NCI-H146 treated with DMSO at 0.1 percent for 48 hours (cell line): Measurements from ENCODE around the gene TRIM4.

Experiments
- DNase-seq: peaks from one replicate; lab custom pipeline; 2025; ENCODE audit not compliant: unreplicated experiment; lab: John Stamatoyannopoulos, UW

TRIM4 gene

GRCh38 chr7:99844328-99844727 lies 75.0 kb downstream of the TRIM4 start:
- no peak for DNase-seq

DNA sequence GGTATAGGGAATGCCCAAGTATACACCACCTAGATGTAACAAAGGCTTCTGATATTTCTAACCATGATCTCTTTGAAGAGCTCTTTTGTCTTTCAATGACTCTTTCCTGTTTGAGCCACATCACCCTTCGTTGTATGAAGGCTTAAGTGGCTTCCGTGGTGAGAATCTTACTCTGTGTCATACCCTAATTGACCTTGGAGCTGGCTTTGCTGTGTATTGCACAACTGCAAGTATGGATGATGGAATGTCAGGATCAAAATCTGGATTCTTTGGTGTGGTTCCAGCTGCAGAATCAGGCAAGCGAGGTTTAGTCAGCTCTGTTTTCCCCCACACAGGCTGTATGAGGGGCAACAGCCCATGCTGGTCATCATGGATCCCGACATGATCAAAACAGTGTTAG lies 75.5 kb downstream of the TRIM4 start:
- no peak for DNase-seq

DNA sequence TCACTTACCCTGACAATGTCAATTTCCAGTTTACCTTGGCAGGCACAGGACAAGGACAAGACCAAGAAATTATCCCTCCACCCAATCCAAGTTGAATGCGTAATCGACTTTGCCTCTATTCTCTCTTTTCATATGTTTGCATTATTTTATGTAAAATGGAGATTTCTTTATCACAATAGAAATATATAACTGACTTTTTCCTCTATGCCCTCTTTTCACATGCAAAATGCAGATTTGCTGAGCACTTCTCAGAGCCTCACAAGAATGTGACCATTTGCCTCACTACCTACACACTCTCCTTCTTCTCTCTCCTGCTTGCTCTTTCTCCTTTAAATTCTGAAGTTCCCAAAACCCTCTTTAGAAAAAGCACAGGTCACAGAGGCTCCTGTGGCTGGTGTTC lies 76.4 kb downstream of the TRIM4 start:
- no peak for DNase-seq
